Fibroblast of skin of right quadriceps (primary cell): ENCODE results near the gene C1orf122.
"Not testable (repeated sequence)": the region's sequence is repeated elsewhere in the genome, so short reads cannot be mapped to it uniquely, and the experiment has no call there.

Experiments
- DNase-seq: peaks from one replicate; pipeline ENCODE4 v3.0.0-alpha.2; 2013

Gene C1orf122

GRCh38 chr1:37807555-37808368 is at the start of gene C1orf122, which contains the start of gene YRDC:
TSS of gene C1orf122 (plus strand) at chr1:37807790. CDS start at chr1:37808405, 615 bp downstream.
TSS of gene YRDC (minus strand) at chr1:37808208. CDS start at chr1:37808180, 28 bp downstream.
- peak; percentile 92 for DNase-seq

- DNase-seq, result no peak
Observed at GRCh38 chr1:37759451-37759850, 48.1 kb upstream of the C1orf122 start.

GRCh38 chr1:37761416-37762095 is 46.0 kb upstream of the C1orf122 start:
- DNase-seq, result no peak

GRCh38 chr1:37762516-37762915 is 45.1 kb upstream of the C1orf122 start:
- no peak for DNase-seq

- no peak for DNase-seq
Observed at GRCh38 chr1:37763791-37764413, 43.7 kb upstream of the C1orf122 start.

- DNase-seq, result peak; percentile 39
Observed at GRCh38 chr1:37764414-37764825, 43.2 kb upstream of the C1orf122 start.

- no peak for DNase-seq
Observed at GRCh38 chr1:37764888-37765441, 42.6 kb upstream of the C1orf122 start, which contains the start of gene EPHA10. TSS of gene EPHA10 (minus strand) at chr1:37765120. CDS start at chr1:37765066, 54 bp downstream.

GRCh38 chr1:37765916-37766664 is 41.5 kb upstream of the C1orf122 start:
- DNase-seq, result no peak

GRCh38 chr1:37767488-37767887 is 40.1 kb upstream of the C1orf122 start:
- no peak for DNase-seq

- not testable (repeated sequence) for DNase-seq
Observed at GRCh38 chr1:37771440-37771839, 36.1 kb upstream of the C1orf122 start.

- no peak for DNase-seq
Observed at GRCh38 chr1:37776946-37777516, 30.6 kb upstream of the C1orf122 start.

- no peak for DNase-seq
Observed at GRCh38 chr1:37778654-37779053, 28.9 kb upstream of the C1orf122 start.

GRCh38 chr1:37782491-37782890 is 25.1 kb upstream of the C1orf122 start:
- no peak for DNase-seq

GRCh38 chr1:37792943-37793686 is 14.5 kb upstream of the C1orf122 start:
- DNase-seq, result no peak

GRCh38 chr1:37793773-37794371 is 13.7 kb upstream of the C1orf122 start, which contains the start of gene MANEAL:
TSS of gene MANEAL (plus strand) at chr1:37793847. CDS start at chr1:37794183, 336 bp downstream.
- peak; percentile 38 for DNase-seq

GRCh38 chr1:37794372-37795339 is 12.9 kb upstream of the C1orf122 start:
- DNase-seq, result no peak

- peak; percentile 38 for DNase-seq
Observed at GRCh38 chr1:37795340-37796125, 12.1 kb upstream of the C1orf122 start.

GRCh38 chr1:37797750-37798345 is 9.7 kb upstream of the C1orf122 start:
- DNase-seq, result no peak
